T-cell (primary cell): ENCODE results near the gene PCBP3. TPM values are rescaled to one million over a fixed set of nuclear protein-coding genes. Genes with fewer than 3 reads are reported as not detected.

Source experiments
- ATAC-seq, 4 experiments: fragments of 200-7000 bp in 3 of 4; fragments of 150-1000 bp in 1 of 4; cut with Tn5 transposase; replicated peaks in 1 of 4; 1 replicate in 3 of 4; 2 replicates in 1 of 4; pipeline ENCODE4 v1.10.0; 2021; ENCODE audit warnings: moderate library complexity in 3 of 4, mild to moderate bottlenecking in 2 of 4, moderate number of reproducible peaks in 1 of 4
- CTCF ChIA-PET, 2 donors: fragments of 300-600 bp; sonication (Branson Sonifier 250); formaldehyde crosslinking; loops; one replicate each; lab custom pipeline; 2022; ENCODE audit warnings: antibody characterized with exemption in 2 of 2; lab: Charles Lee
- POLR2A ChIA-PET, 2 donors: fragments of 300-600 bp; sonication (Branson Sonifier 250); formaldehyde crosslinking; loops; one replicate each; lab custom pipeline; 2022; ENCODE audit warnings: antibody characterized with exemption in 2 of 2; lab: Charles Lee
- DNase-seq, 35 experiments: peaks; one replicate each; pipeline versions ENCODE4 v3.0.0 to v3.0.0-alpha.2; 2013 to 2023
- H3K27ac ChIP-seq: one replicate; pipeline ENCODE4 v1.5.1; 2013; ENCODE audit warnings: low read length
- H3K27me3 ChIP-seq, 2 experiments: replicated peaks in 1 of 2; 1 replicate in 1 of 2; 2 replicates in 1 of 2; pipeline versions ENCODE4 v1.6.1 to v1.7.0; 2013; ENCODE audit warnings: low read length in 1 of 2, mixed read lengths in 1 of 2; ENCODE audit not compliant: control insufficient read depth in 2 of 2, insufficient read depth in 2 of 2; ENCODE audit errors: extremely low read depth in 1 of 2
- H3K36me3 ChIP-seq, 2 donors: 1 replicate in 1 of 2; 2 replicates in 1 of 2; pipeline versions ENCODE4 v1.6.1 to v1.7.0; 2013; ENCODE audit warnings: low read length in 1 of 2; ENCODE audit not compliant: control insufficient read depth in 2 of 2, insufficient read depth in 1 of 2; ENCODE audit errors: extremely low read depth in 1 of 2
- H3K4me1 ChIP-seq, 2 experiments: 1 replicate in 1 of 2; 2 replicates in 1 of 2; pipeline versions ENCODE4 v1.6.1 to v1.7.0; 2013; ENCODE audit warnings: low read length in 2 of 2, mixed read lengths in 1 of 2; ENCODE audit not compliant: insufficient read depth in 2 of 2, control insufficient read depth in 1 of 2; ENCODE audit errors: extremely low read depth in 1 of 2
- H3K4me3 ChIP-seq, 2 donors: 1 replicate in 1 of 2; 2 replicates in 1 of 2; pipeline versions ENCODE4 v1.5.1 to v1.7.0; 2013; ENCODE audit warnings: mild to moderate bottlenecking in 2 of 2, low read length in 1 of 2, moderate library complexity in 1 of 2; ENCODE audit not compliant: control insufficient read depth in 1 of 2; ENCODE audit errors: extremely low read depth in 1 of 2
- H3K9me3 ChIP-seq: 2 replicates; pipeline ENCODE4 v1.7.0; 2013
- H3K27ac Mint-ChIP-seq, 2 donors: one replicate each; pipeline ENCODE4 v1.8.0; 2020 to 2021; ENCODE audit warnings: mild to moderate bottlenecking in 2 of 2, mixed read lengths in 2 of 2
- H3K27me3 Mint-ChIP-seq, 2 donors: one replicate each; pipeline ENCODE4 v1.8.0; 2021 to 2022; ENCODE audit warnings: mixed read lengths in 2 of 2
- H3K36me3 Mint-ChIP-seq: one replicate; pipeline ENCODE4 v1.8.0; 2021; ENCODE audit warnings: mixed read lengths
- H3K4me1 Mint-ChIP-seq, 3 donors: one replicate each; pipeline ENCODE4 v1.8.0; 2020 to 2022; ENCODE audit warnings: mixed read lengths in 3 of 3, mild to moderate bottlenecking in 1 of 3
- H3K4me3 Mint-ChIP-seq, 3 donors: one replicate each; pipeline ENCODE4 v1.8.0; 2020 to 2022; ENCODE audit warnings: mild to moderate bottlenecking in 3 of 3, mixed read lengths in 3 of 3, moderate library complexity in 3 of 3
- H3K9me3 Mint-ChIP-seq, 3 donors: one replicate each; pipeline ENCODE4 v1.8.0; 2020 to 2022; ENCODE audit warnings: mixed read lengths in 3 of 3
- WGBS: methylation state at CpG from one replicate; pipeline ENCODE4 v1.1.5; 2013; ENCODE audit warnings: missing lambda C conversion rate; ENCODE audit not compliant: insufficient coverage; 5-methylcytosine and 5-hydroxymethylcytosine counted together
- total RNA-seq, 35 experiments: library from RNA in 6 of 35; stranded (reverse) in 6 of 35; fragments of 120-200 nt in 1 of 35; gene quantifications; one replicate each; pipeline versions ENCODE4 v1.2.1 to v1.2.4 and lab custom pipeline; 2013 to 2026

The PCBP3 gene
- total RNA-seq, 5 donors from 2014 or later (not counting 1 experiment from before 2014, with no cell fraction given): 1.5 to 4.2 (median 2.8) TPM

DNA sequence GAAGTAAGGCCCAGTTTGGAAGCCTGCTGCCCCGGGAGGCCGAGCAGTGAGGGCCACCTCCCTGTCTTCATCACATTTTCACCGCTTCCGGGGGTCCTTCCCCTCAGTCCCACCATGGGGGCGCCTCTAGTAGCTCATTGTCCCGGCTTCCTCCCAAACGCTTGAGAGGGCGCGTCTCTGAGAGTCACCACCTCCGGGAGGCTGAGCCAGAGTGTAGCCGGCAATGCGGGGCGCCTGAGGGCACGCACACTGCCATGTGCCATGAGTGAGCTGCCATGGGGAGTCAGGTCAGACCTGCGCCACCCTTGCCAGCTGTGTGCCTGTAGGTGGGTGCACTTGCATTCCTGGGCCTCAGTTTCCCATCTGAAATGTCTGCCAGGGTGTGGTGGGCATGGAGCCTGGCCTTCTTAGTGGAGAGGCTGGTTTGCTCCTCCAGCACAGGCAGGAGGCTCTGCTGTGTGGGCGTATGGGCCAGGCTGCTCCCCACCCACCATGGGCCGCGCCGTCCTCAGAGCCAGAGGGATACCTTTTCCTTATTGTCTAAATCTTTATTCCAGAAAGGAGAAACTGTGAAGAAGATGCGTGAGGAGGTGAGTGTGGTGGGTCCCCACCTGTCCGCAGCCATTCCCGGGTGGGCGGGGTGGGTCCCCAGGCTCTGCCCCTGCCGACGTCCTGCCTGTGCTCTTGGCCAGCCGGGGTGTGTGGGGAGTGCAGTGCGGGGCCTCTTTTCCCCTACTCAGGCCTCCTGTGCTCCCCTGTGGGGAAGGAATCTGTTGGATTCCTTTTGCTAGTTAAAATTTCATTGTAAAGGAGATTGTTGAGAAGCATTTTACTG lies 256.7 kb downstream of the PCBP3 start:
- Mint-ChIP-seq H3K27ac (no peak overlapping the region), H3K36me3 (peaks cover 8% of the 10 kb centered on the region)

GRCh38 chr21:45901061-45901690 lies 257.7 kb downstream of the PCBP3 start:
- H3K27ac ChIP-seq: no peak overlapping the region
- H3K36me3 ChIP-seq: no peaks in the 10 kb centered on the region

More for the DNA sequence above, 256.7 kb downstream of the PCBP3 start:
- ATAC-seq: no peak
- no peak for DNase-seq
- Mint-ChIP-seq H3K27me3 (no peaks in the 10 kb centered on the region), H3K9me3 (no peaks in the 10 kb centered on the region), H3K4me1 (peaks cover 0 to 7% (median 0%) of the 10 kb centered on the region in 3 donors), H3K4me3 (no peak overlapping the region)
- Histone ChIP-seq H3K9me3 (no peaks in the 10 kb centered on the region), H3K4me1 (no peaks in the 10 kb centered on the region), H3K27ac (no peak overlapping the region), H3K36me3 (no peaks in the 10 kb centered on the region), H3K27me3 (peaks cover 0 to 14% of the 10 kb centered on the region in 2 experiments), H3K4me3 (no peak overlapping the region)
- 100% methylated on average over 11 of the region's 27 CpGs for WGBS
- ChIA-PET POLR2A (no interaction called here), CTCF (no interaction called here)

GRCh38 chr21:45902292-45902995 lies 258.9 kb downstream of the PCBP3 start:
- Histone ChIP-seq H3K36me3 (no peaks in the 10 kb centered on the region), H3K4me3 (no peak overlapping the region), H3K4me1 (no peaks in the 10 kb centered on the region), H3K27me3 (peaks cover 0 to 12% of the 10 kb centered on the region in 2 experiments), H3K9me3 (no peaks in the 10 kb centered on the region), H3K27ac (no peak overlapping the region)
- H3K9me3 Mint-ChIP-seq: no peaks in the 10 kb centered on the region
- ChIA-PET POLR2A (no interaction called here), CTCF (no interaction called here)
- H3K4me1 Mint-ChIP-seq: peaks cover 0 to 4% (median 0%) of the 10 kb centered on the region in 3 donors
- peaks cover 8% of the 10 kb centered on the region for H3K36me3 Mint-ChIP-seq
- DNase-seq (no peak), ATAC-seq (no peak)
- H3K27me3 Mint-ChIP-seq: no peaks in the 10 kb centered on the region
- no peak overlapping the region for H3K4me3 Mint-ChIP-seq
- WGBS: 94% methylated on average over 13 of the region's 19 CpGs
- no peak overlapping the region for H3K27ac Mint-ChIP-seq

More at GRCh38 chr21:45901061-45901690, 257.7 kb downstream of the PCBP3 start:
- no peak for DNase-seq
- H3K4me3 Mint-ChIP-seq: no peak overlapping the region
- no peaks in the 10 kb centered on the region for H3K9me3 ChIP-seq
- peaks cover 0 to 7% (median 0%) of the 10 kb centered on the region in 3 donors for H3K4me1 Mint-ChIP-seq
- no peak overlapping the region for H3K4me3 ChIP-seq
- ATAC-seq: no peak
- H3K4me1 ChIP-seq: no peaks in the 10 kb centered on the region
- H3K36me3 Mint-ChIP-seq: peaks cover 8% of the 10 kb centered on the region
- ChIA-PET POLR2A (no interaction called here), CTCF (no interaction called here)
- no peaks in the 10 kb centered on the region for H3K27me3 Mint-ChIP-seq
- 93% methylated on average over 14 of the region's 15 CpGs for WGBS
- H3K9me3 Mint-ChIP-seq: no peaks in the 10 kb centered on the region
- no peak overlapping the region for H3K27ac Mint-ChIP-seq
- peaks cover 0 to 14% of the 10 kb centered on the region in 2 experiments for H3K27me3 ChIP-seq

- no peaks in the 10 kb centered on the region for H3K4me1 ChIP-seq
- Mint-ChIP-seq H3K27me3 (peaks cover 0 to 2% of the 10 kb centered on the region in 2 donors), H3K36me3 (peaks cover 8% of the 10 kb centered on the region), H3K4me1 (peaks cover 0 to 7% (median 2%) of the 10 kb centered on the region in 3 donors), H3K27ac (no peak overlapping the region), H3K9me3 (no peaks in the 10 kb centered on the region), H3K4me3 (no peak overlapping the region)
- H3K36me3 ChIP-seq: no peaks in the 10 kb centered on the region
- ChIA-PET POLR2A (no interaction called here), CTCF (no interaction called here)
- no peak overlapping the region for H3K27ac ChIP-seq
- 84% methylated on average over 12 of the region's 12 CpGs for WGBS
- DNase-seq (no peak), ATAC-seq (no peak)
- H3K27me3 ChIP-seq: peaks cover 0 to 16% of the 10 kb centered on the region in 2 experiments
- no peak overlapping the region for H3K4me3 ChIP-seq
- no peaks in the 10 kb centered on the region for H3K9me3 ChIP-seq
Measured at GRCh38 chr21:45905196-45905595, 261.7 kb downstream of the PCBP3 start.

DNA sequence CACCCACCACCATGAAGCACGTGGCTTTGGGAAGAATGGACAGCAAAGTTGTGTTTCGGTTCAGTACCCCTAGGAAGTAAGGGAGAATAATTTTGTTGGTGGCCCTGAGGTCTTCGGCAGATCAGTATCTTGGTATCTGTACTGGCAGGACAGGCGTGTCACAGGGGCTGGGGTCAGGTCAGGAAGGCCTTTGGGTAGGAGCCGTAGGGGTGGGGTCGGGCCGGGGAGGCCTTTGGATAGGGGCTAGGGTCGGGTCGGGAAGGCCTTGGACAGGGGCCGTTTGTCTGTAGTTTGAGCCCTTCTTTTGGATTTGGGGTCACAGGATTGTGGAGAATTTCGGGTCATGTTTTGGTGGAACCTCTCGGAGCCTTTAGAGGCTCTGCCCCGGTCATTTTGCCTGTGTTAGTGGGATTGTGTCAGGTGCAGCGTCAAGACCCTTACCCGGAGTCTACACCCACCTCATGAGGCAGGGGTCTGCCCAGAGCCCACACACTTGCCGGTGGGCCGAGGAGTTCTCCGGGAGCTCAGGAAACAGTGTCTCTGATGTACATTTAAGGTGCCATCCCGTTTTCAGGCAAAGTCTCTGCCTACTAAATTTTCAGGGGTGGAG lies 262.8 kb downstream of the PCBP3 start:
- no peaks in the 10 kb centered on the region for H3K4me1 ChIP-seq
- Mint-ChIP-seq H3K4me1 (peaks cover 0 to 7% (median 2%) of the 10 kb centered on the region in 3 donors), H3K9me3 (no peaks in the 10 kb centered on the region), H3K27me3 (peaks cover 0 to 2% of the 10 kb centered on the region in 2 donors), H3K36me3 (peaks cover 8% of the 10 kb centered on the region), H3K4me3 (no peak overlapping the region), H3K27ac (no peak overlapping the region)
- ChIA-PET POLR2A (no interaction called here), CTCF (no interaction called here)
- no peak overlapping the region for H3K27ac ChIP-seq
- H3K9me3 ChIP-seq: no peaks in the 10 kb centered on the region
- DNase-seq (no peak), ATAC-seq (no peak)
- WGBS: 84% methylated on average over 13 of the region's 19 CpGs
- H3K36me3 ChIP-seq: no peaks in the 10 kb centered on the region
- no peak overlapping the region for H3K4me3 ChIP-seq
- peaks cover 0 to 14% of the 10 kb centered on the region in 2 experiments for H3K27me3 ChIP-seq

GRCh38 chr21:45906859-45907258 lies 263.3 kb downstream of the PCBP3 start:
- Mint-ChIP-seq H3K36me3 (peaks cover 6% of the 10 kb centered on the region), H3K9me3 (no peaks in the 10 kb centered on the region), H3K27me3 (peaks cover 0 to 2% of the 10 kb centered on the region in 2 donors), H3K4me3 (no peak overlapping the region), H3K4me1 (peaks cover 0 to 7% (median 2%) of the 10 kb centered on the region in 3 donors), H3K27ac (no peak overlapping the region)
- Histone ChIP-seq H3K4me1 (no peaks in the 10 kb centered on the region), H3K27me3 (peaks cover 0 to 14% of the 10 kb centered on the region in 2 experiments), H3K4me3 (no peak overlapping the region), H3K36me3 (peaks cover 0 to 2% of the 10 kb centered on the region in 2 donors), H3K9me3 (no peaks in the 10 kb centered on the region), H3K27ac (no peak overlapping the region)
- CTCF ChIA-PET: no interaction called here
- ATAC-seq (no peak), DNase-seq (no peak)
- POLR2A ChIA-PET: no interaction called here
- 89% methylated on average over 8 of the region's 13 CpGs for WGBS
